K562 (cell line): Measurements from ENCODE around the gene TMEM50B. TPM values are rescaled to one million over a fixed set of nuclear protein-coding genes. Genes with fewer than 3 reads are reported as not detected.

Experiments used
- ATAC-seq: fragments of 200-7000 bp; cut with Tn5 transposase; 3 replicates; pipeline ENCODE4 v1.9.1; 2020; ENCODE audit warnings: moderate library complexity
- BruUV-seq: library from RNA; stranded (reverse); fragments of 400-500 nt; replicated peaks from 2 replicates; lab custom pipeline; 2021; lab: Mats Ljungman, UMichigan
- CTCF ChIA-PET: fragments of 300-600 bp; formaldehyde crosslinking; extraction: SDS; loops from one replicate; lab custom pipeline; 2021; ENCODE audit warnings: low intra/inter-chr PET ratio; lab: Yijun Ruan, JAX
- POLR2A ChIA-PET: fragments of 300-600, 350-650 bp; sonication (Branson Sonifier 250); formaldehyde crosslinking; extraction: SDS; loops from one replicate; lab custom pipeline; 2021; ENCODE audit warnings: antibody characterized with exemption, inconsistent platforms; lab: Yijun Ruan, JAX
- DNase-seq, 4 experiments: peaks; one replicate each; pipeline versions ENCODE4 v3.0.0 to v3.0.0-alpha.2; 2011 to 2018; ENCODE audit warnings: low spot score in 3 of 4, mixed read lengths in 3 of 4; ENCODE audit errors: extremely low read depth in 1 of 4
- FAIRE-seq: peaks from 2 replicates; lab custom pipeline; 2011; peaks lifted over from hg19 to GRCh38; lab: Jason Lieb, UNC
- H2AFZ ChIP-seq: 2 replicates; pipeline ENCODE4 v1.6.0; 2011; ENCODE audit warnings: low read depth, low read length, control low read depth, inconsistent platforms
- H3K27ac ChIP-seq: fragments of 200-600 bp; 3 replicates; pipeline ENCODE4 v1.8.0; 2011; ENCODE audit warnings: low read depth, mild to moderate bottlenecking, control low read depth, inconsistent platforms, low read length, moderate library complexity, mixed read lengths; ENCODE audit errors: extremely low read depth
- H3K27me3 ChIP-seq, 2 experiments: fragments of 300-600 bp in 1 of 2; 2 replicates in 1 of 2; 3 replicates in 1 of 2; pipeline versions ENCODE4 v1.6.0 to v1.8.0; 2011; ENCODE audit warnings: inconsistent platforms in 2 of 2, low read length in 2 of 2, mild to moderate bottlenecking in 1 of 2, mixed read lengths in 1 of 2, moderate library complexity in 1 of 2; ENCODE audit not compliant: control insufficient read depth in 2 of 2, insufficient read depth in 2 of 2
- H3K36me3 ChIP-seq: fragments of 300-600 bp; 3 replicates; pipeline ENCODE4 v1.8.0; 2011; ENCODE audit warnings: mild to moderate bottlenecking, low read length, inconsistent platforms; ENCODE audit not compliant: control insufficient read depth, insufficient read depth
- H3K4me1 ChIP-seq, 2 experiments: fragments of 200-600 bp in 1 of 2; replicated peaks in 1 of 2; 2 replicates in 1 of 2; 3 replicates in 1 of 2; pipeline versions ENCODE4 v1.5.1 to v1.8.0; 2011; ENCODE audit warnings: inconsistent platforms in 2 of 2, low read length in 2 of 2, mild to moderate bottlenecking in 1 of 2, mixed read lengths in 1 of 2, moderate library complexity in 1 of 2; ENCODE audit not compliant: control insufficient read depth in 2 of 2, insufficient read depth in 2 of 2
- H3K4me2 ChIP-seq: 2 replicates; pipeline ENCODE4 v1.6.1; 2011; ENCODE audit warnings: low read length, control low read depth, inconsistent platforms, mixed read lengths; ENCODE audit not compliant: insufficient read depth
- H3K4me3 ChIP-seq: fragments of 200-600 bp; sonication (generic), shearing (Covaris generic); 2 replicates; pipeline ENCODE4 v1.5.1; 2016; ENCODE audit warnings: control low read depth, inconsistent platforms
- H3K79me2 ChIP-seq: fragments of 200-600 bp; 3 replicates; pipeline ENCODE4 v1.8.0; 2011; ENCODE audit warnings: low read length, inconsistent platforms; ENCODE audit not compliant: control insufficient read depth, insufficient read depth
- H3K9ac ChIP-seq, 2 experiments: 2 replicates each; pipeline versions ENCODE4 v1.6.0 to v1.6.1; 2011; ENCODE audit warnings: low read depth in 2 of 2, low read length in 2 of 2, control low read depth in 1 of 2, inconsistent platforms in 1 of 2, mild to moderate bottlenecking in 1 of 2, mixed read lengths in 1 of 2; ENCODE audit not compliant: insufficient read depth in 1 of 2
- H3K9me1 ChIP-seq: one replicate; pipeline ENCODE4 v1.6.0; 2011; ENCODE audit warnings: inconsistent platforms, mild to moderate bottlenecking, low read length, moderate library complexity; ENCODE audit not compliant: control insufficient read depth, insufficient read depth
- H3K9me3 ChIP-seq: replicated peaks from 2 replicates; pipeline ENCODE4 v1.5.1; 2011; ENCODE audit warnings: low read depth, low read length, inconsistent platforms; ENCODE audit not compliant: control insufficient read depth, insufficient read depth
- H4K20me1 ChIP-seq: replicated peaks from 2 replicates; pipeline ENCODE4 v1.6.1; 2011; ENCODE audit warnings: low read length, inconsistent platforms, mixed read lengths; ENCODE audit not compliant: control insufficient read depth, insufficient read depth
- C11orf30 ChIP-seq: fragments of 450-650 bp; IDR thresholded peaks from 2 replicates; pipeline ENCODE4 v1.6.1; 2016; ENCODE audit warnings: low read depth, mild to moderate bottlenecking
- E2F6 ChIP-seq, 2 experiments: IDR thresholded peaks; 2 replicates each; pipeline ENCODE4 v1.6.1; 2011; ENCODE audit warnings: borderline replicate concordance in 1 of 2, control low read depth in 1 of 2, low read depth in 1 of 2, low read length in 1 of 2, mild to moderate bottlenecking in 1 of 2, mixed read lengths in 1 of 2, moderate library complexity in 1 of 2; ENCODE audit not compliant: insufficient read depth in 1 of 2, insufficient read length in 1 of 2, poor library complexity in 1 of 2, severe bottlenecking in 1 of 2; ENCODE audit errors: extremely low read depth in 1 of 2
- FOS ChIP-seq: IDR thresholded peaks from 3 replicates; pipeline ENCODE4 v1.6.1; 2011; ENCODE audit not compliant: insufficient read length; ENCODE audit errors: extremely low read depth
- GABPA ChIP-seq: fragments of 200-800 bp; sonication (Bioruptor generic); conservative IDR thresholded peaks from 2 replicates; pipeline ENCODE4 v1.6.1; 2016; ENCODE audit warnings: low read depth, missing genetic modification characterization, missing compliant biosample characterization
- HDAC2 ChIP-seq: fragments of 450-650 bp; IDR thresholded peaks from 2 replicates; pipeline ENCODE4 v1.6.1; 2016; ENCODE audit warnings: mild to moderate bottlenecking
- KDM1A ChIP-seq, 2 experiments: fragments of 450-650 bp; IDR thresholded peaks; 2 replicates each; pipeline ENCODE4 v1.6.1; 2016; ENCODE audit warnings: mild to moderate bottlenecking in 2 of 2
- MEIS2 ChIP-seq: fragments of 450-650 bp; IDR thresholded peaks from 2 replicates; pipeline ENCODE4 v1.6.1; 2014; ENCODE audit warnings: mild to moderate bottlenecking; ENCODE audit not compliant: partially characterized antibody
- MYNN ChIP-seq, 2 experiments: sonication (generic); formaldehyde crosslinking in 1 of 2; IDR thresholded peaks; 2 replicates each; pipeline versions ENCODE4 v1.5.0 to v1.6.1; 2016 to 2020; ENCODE audit warnings: antibody characterized with exemption in 1 of 2, missing genetic modification reagents in 1 of 2
- NFRKB ChIP-seq: fragments of 450-650 bp; IDR thresholded peaks from 2 replicates; pipeline ENCODE4 v1.6.1; 2016; ENCODE audit warnings: low read depth
- PBX2 ChIP-seq, 2 experiments: IDR thresholded peaks in 1 of 2; conservative IDR thresholded peaks in 1 of 2; 2 replicates each; pipeline ENCODE4 v1.6.1; 2016; ENCODE audit warnings: low read depth in 2 of 2, mild to moderate bottlenecking in 1 of 2, missing compliant biosample characterization in 1 of 2, missing genetic modification characterization in 1 of 2, moderate library complexity in 1 of 2
- XRCC4 ChIP-seq: IDR thresholded peaks from one replicate; pipeline ENCODE4 v1.6.1; 2011; ENCODE audit not compliant: insufficient read depth, insufficient read length; ENCODE audit errors: extremely low read depth
- ZFX ChIP-seq: sonication (generic); formaldehyde crosslinking; IDR thresholded peaks from 2 replicates; pipeline ENCODE4 v1.8.0; 2022; ENCODE audit warnings: mild to moderate bottlenecking, missing genetic modification reagents, moderate library complexity
- ZNF24 ChIP-seq: fragments of 450-650 bp; IDR thresholded peaks from 2 replicates; pipeline ENCODE4 v1.6.1; 2016
- ZNF311 ChIP-seq: fragments of 250-450 bp; sonication (Bioruptor Pico); IDR thresholded peaks from 2 replicates; pipeline ENCODE4 v1.4.0; 2020; ENCODE audit warnings: mild to moderate bottlenecking, moderate library complexity
- ZNF584 ChIP-seq: fragments of 200-800 bp; sonication (Bioruptor generic); IDR thresholded peaks from 2 replicates; pipeline ENCODE4 v1.6.1; 2016; ENCODE audit warnings: low read depth, mild to moderate bottlenecking, missing genetic modification characterization, missing compliant biosample characterization
- ZSCAN32 ChIP-seq: fragments of 450-650 bp; formaldehyde crosslinking; IDR thresholded peaks from 2 replicates; pipeline ENCODE4 v1.4.0; 2020; ENCODE audit warnings: mild to moderate bottlenecking, moderate library complexity
- WGBS: fragments of 100-300 bp; shearing (Covaris generic); methylation state at CpG from one replicate; pipeline ENCODE4 v1.1.6; 2016; ENCODE audit warnings: low coverage, mixed read lengths; ENCODE audit not compliant: insufficient coverage; ENCODE audit errors: missing lambda C conversion rate; 5-methylcytosine and 5-hydroxymethylcytosine counted together
- in situ Hi-C: fragments of 300-500 bp; cut with MboI; formaldehyde crosslinking; loops from 4 replicates; pipeline ENCODE4 v1.15.0; 2018; ENCODE audit warnings: inconsistent platforms, mixed read lengths
- intact Hi-C: fragments of 100-400 bp; cut with micrococcal nuclease; formaldehyde crosslinking; loops from 2 replicates; pipeline ENCODE4 v1.14.2; 2022
- polyA plus RNA-seq, 8 experiments: library from polyadenylated mRNA; depleted of rRNA in 4 of 8; stranded (reverse) in 5 of 8; unstranded in 3 of 8; fragments of >200 nt; fragmentation: Nextera tagmentation in 2 of 8; fragmentation: Illumina TruSeq in 1 of 8; extraction: Ambion mirVana in 2 of 8; extraction: Trizol in 1 of 8; gene quantifications; 2 replicates each; pipeline versions ENCODE4 v1.2.1 to v1.2.3, GENCODE V29; 2011 to 2014; ENCODE audit warnings: inconsistent platforms in 1 of 8, missing spikeins in 1 of 8
- total RNA-seq, 7 experiments: library from RNA; depleted of rRNA in 6 of 7; stranded (reverse); fragments of >200 nt in 6 of 7; fragmentation: Illumina TruSeq in 2 of 7; extraction: Trizol in 2 of 7; gene quantifications; 2 replicates each; pipeline versions ENCODE4 v1.2.1 to v1.2.3, GENCODE V29; 2011 to 2021; ENCODE audit warnings: low replicate concordance in 1 of 7
- TF ChIP-seq, protein P1 (sequence below): sonication (generic); formaldehyde crosslinking; IDR thresholded peaks from 2 replicates; pipeline ENCODE4 v1.8.0; 2022; ENCODE audit warnings: missing genetic modification reagents, mild to moderate bottlenecking, borderline replicate concordance
- TF ChIP-seq, protein P2 (sequence below): fragments of 450-650 bp; IDR thresholded peaks from 2 replicates; pipeline ENCODE4 v1.6.1; 2016

TMEM50B gene
- total and polyA plus RNA-seq, 9 of the 15 experiments (the other 6 are each of a cell fraction or from before 2014, with no cell fraction given), result 20.5 to 64.6 (median 28.9) TPM

GRCh38 chr21:33487996-33488395 is 8.2 kb upstream of the TMEM50B start:
- intact Hi-C loops, result no loop called here
- Histone ChIP-seq H3K9ac (no peak overlapping the region), H3K9me3 (no peaks in the 10 kb centered on the region), H3K79me2 (no peaks in the 10 kb centered on the region), H3K4me1 (peaks cover 0 to 10% of the 10 kb centered on the region in 2 experiments; a peak in 2 of 5 replicates), H3K36me3 (no peaks in the 10 kb centered on the region), H4K20me1 (no peaks in the 10 kb centered on the region), H3K27me3 (no peaks in the 10 kb centered on the region), H3K9me1 (no peaks in the 10 kb centered on the region), H3K4me2 (no peak overlapping the region), H3K27ac (no peak overlapping the region), H2AFZ (no peak overlapping the region), H3K4me3 (no peak overlapping the region)
- no peak for ATAC-seq
- WGBS, result 68% methylated on average over 5 of the region's 5 CpGs
- ChIA-PET POLR2A (interaction anchor here (1.3 kb wide), 1 partner anchor 8 kb away, joined by 6 read pairs; the partner anchor contains the start of gene TMEM50B), CTCF (no interaction called here)
- no peak for FAIRE-seq
- no TSS peak for BruUV-seq
- in situ Hi-C loops, result no loop called here
- no peak for DNase-seq
- TF ChIP-seq, protein P1, sequence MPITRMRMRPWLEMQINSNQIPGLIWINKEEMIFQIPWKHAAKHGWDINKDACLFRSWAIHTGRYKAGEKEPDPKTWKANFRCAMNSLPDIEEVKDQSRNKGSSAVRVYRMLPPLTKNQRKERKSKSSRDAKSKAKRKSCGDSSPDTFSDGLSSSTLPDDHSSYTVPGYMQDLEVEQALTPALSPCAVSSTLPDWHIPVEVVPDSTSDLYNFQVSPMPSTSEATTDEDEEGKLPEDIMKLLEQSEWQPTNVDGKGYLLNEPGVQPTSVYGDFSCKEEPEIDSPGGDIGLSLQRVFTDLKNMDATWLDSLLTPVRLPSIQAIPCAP (CRISPR knock-in tag), result no peak
- no peak for TF ChIP-seq XRCC4
- no peak for TF ChIP-seq ZNF311 (CRISPR knock-in tag)
- TF ChIP-seq HDAC2, result no peak
- no peak for TF ChIP-seq ZFX
- TF ChIP-seq PBX2 (CRISPR knock-in tag; IDR thresholded peaks at IDR 0.05; ENCODE audit: low read depth), result no peak
- peak; percentile 39; the same call in 1 of the 2 replicates for TF ChIP-seq PBX2 (tag; conservative IDR thresholded peaks at IDR 0.05; ENCODE audit: low read depth)
- TF ChIP-seq, protein P2, sequence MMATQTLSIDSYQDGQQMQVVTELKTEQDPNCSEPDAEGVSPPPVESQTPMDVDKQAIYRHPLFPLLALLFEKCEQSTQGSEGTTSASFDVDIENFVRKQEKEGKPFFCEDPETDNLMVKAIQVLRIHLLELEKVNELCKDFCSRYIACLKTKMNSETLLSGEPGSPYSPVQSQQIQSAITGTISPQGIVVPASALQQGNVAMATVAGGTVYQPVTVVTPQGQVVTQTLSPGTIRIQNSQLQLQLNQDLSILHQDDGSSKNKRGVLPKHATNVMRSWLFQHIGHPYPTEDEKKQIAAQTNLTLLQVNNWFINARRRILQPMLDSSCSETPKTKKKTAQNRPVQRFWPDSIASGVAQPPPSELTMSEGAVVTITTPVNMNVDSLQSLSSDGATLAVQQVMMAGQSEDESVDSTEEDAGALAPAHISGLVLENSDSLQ, result peak; percentile 59
- no peak for TF ChIP-seq ZNF24
- TF ChIP-seq ZSCAN32 (CRISPR knock-in tag), result no peak
- no peak for TF ChIP-seq FOS
- TF ChIP-seq MYNN (IDR thresholded peaks at IDR 0.05), result no peak
- no peak for TF ChIP-seq MYNN (CRISPR knock-in tag; IDR thresholded peaks at IDR 0.05)
- no peak for TF ChIP-seq GABPA (tag)
- TF ChIP-seq MEIS2, result peak; percentile 53
- no peak for TF ChIP-seq NFRKB
- TF ChIP-seq E2F6 (IDR thresholded peaks at IDR 0.05; ENCODE audit: borderline replicate concordance in 1 of 2, extremely low read depth in 1 of 2, insufficient read depth in 1 of 2, insufficient read length in 1 of 2, low read depth in 1 of 2, low read length in 1 of 2, poor library complexity in 1 of 2, severe bottlenecking in 1 of 2), result no peak
- no peak for TF ChIP-seq ZNF584 (CRISPR knock-in tag)
- TF ChIP-seq C11orf30, result no peak
- TF ChIP-seq KDM1A (IDR thresholded peaks at IDR 0.05), result no peak
